Liver (tissue), 3 donors: ENCODE measurements around the gene PDGFD.

Experiments used
- CTCF ChIP-seq: fragments of 150-350 bp; IDR thresholded peaks from 2 replicates; pipeline ENCODE4 v1.5.1; 2017; ENCODE audit warnings: improper control_type of control experiment, low read depth, low read length; ENCODE audit not compliant: missing input control
- EGR1 ChIP-seq, 2 donors: IDR thresholded peaks; 2 replicates each; pipeline ENCODE4 v1.6.1; 2016 to 2018; ENCODE audit warnings: antibody characterized with exemption in 2 of 2, low read depth in 2 of 2
- GABPA ChIP-seq, 2 donors: IDR thresholded peaks in 1 of 2; conservative IDR thresholded peaks in 1 of 2; 2 replicates each; pipeline ENCODE4 v1.6.1; 2016; ENCODE audit warnings: antibody characterized with exemption in 2 of 2, mild to moderate bottlenecking in 1 of 2, moderate library complexity in 1 of 2
- HNF4A ChIP-seq, 2 donors: conservative IDR thresholded peaks; 2 replicates each; pipeline ENCODE4 v1.6.1; 2016; ENCODE audit warnings: antibody characterized with exemption in 2 of 2, mild to moderate bottlenecking in 2 of 2
- MAX ChIP-seq: IDR thresholded peaks from 2 replicates; pipeline ENCODE4 v1.6.1; 2016; ENCODE audit warnings: antibody characterized with exemption
- RAD21 ChIP-seq, 2 donors: IDR thresholded peaks; 2 replicates each; pipeline ENCODE4 v1.6.1; 2016; ENCODE audit warnings: antibody characterized with exemption in 2 of 2, mild to moderate bottlenecking in 2 of 2
- TAF1 ChIP-seq: conservative IDR thresholded peaks from 2 replicates; pipeline ENCODE4 v1.6.1; 2016; ENCODE audit warnings: antibody characterized with exemption, mild to moderate bottlenecking
- ZBTB33 ChIP-seq: IDR thresholded peaks from 2 replicates; pipeline ENCODE4 v1.6.1; 2016; ENCODE audit warnings: antibody characterized with exemption
- donor health status: healthy.
- donor health status: healthy.

- TF ChIP-seq HNF4A (conservative IDR thresholded peaks at IDR 0.05) (no peak), TAF1 (no peak), CTCF (no peak), GABPA (IDR thresholded peaks at IDR 0.05 in 1 of 2, conservative IDR thresholded peaks at IDR 0.05 in 1 of 2) (no peak), ZBTB33 (no peak), RAD21 (IDR thresholded peaks at IDR 0.05) (no peak), MAX (no peak), EGR1 (IDR thresholded peaks at IDR 0.05; ENCODE audit: low read depth in 2 of 2) (no peak)
Observed at GRCh38 chr11:104053743-104054478, 110.0 kb downstream of the PDGFD start.
